ENCODE results near the gene GABPA.

DNA sequence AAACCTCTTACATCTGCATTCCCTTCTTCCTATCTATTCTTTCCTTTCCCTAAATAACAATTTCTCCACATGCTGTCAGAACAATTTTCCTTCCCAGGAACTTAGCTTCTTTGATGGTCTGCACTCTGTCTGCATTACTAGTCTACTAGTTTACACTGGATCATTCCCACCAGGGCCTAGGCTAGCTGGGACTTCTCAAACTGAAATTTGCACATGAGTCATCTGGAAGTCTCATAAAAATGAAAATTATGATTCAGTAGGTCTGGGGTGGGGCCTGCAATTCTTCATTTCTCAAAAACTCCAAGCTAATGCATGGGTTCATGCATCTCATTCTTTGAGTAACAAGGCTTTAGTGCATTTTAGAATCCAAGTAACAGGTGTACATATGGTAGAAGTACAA is 74.2 kb downstream of the GABPA start:
- TF ChIP-seq, protein P1, sequence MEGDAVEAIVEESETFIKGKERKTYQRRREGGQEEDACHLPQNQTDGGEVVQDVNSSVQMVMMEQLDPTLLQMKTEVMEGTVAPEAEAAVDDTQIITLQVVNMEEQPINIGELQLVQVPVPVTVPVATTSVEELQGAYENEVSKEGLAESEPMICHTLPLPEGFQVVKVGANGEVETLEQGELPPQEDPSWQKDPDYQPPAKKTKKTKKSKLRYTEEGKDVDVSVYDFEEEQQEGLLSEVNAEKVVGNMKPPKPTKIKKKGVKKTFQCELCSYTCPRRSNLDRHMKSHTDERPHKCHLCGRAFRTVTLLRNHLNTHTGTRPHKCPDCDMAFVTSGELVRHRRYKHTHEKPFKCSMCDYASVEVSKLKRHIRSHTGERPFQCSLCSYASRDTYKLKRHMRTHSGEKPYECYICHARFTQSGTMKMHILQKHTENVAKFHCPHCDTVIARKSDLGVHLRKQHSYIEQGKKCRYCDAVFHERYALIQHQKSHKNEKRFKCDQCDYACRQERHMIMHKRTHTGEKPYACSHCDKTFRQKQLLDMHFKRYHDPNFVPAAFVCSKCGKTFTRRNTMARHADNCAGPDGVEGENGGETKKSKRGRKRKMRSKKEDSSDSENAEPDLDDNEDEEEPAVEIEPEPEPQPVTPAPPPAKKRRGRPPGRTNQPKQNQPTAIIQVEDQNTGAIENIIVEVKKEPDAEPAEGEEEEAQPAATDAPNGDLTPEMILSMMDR (IDR thresholded peaks at IDR 0.05) = no peak
- TF ChIP-seq ZFX (IDR thresholded peaks at IDR 0.05; ENCODE audit: borderline replicate concordance) = no peak

Data from 22Rv1 (cell line).